ENCODE measurements around the gene THSD7A. TPM values are rescaled to one million over a fixed set of nuclear protein-coding genes. Genes with fewer than 3 reads are reported as not detected.

THSD7A gene
- total and polyA plus RNA-seq, 8 donors = 3.7 to 20.8 (median 17.8) TPM

DNA sequence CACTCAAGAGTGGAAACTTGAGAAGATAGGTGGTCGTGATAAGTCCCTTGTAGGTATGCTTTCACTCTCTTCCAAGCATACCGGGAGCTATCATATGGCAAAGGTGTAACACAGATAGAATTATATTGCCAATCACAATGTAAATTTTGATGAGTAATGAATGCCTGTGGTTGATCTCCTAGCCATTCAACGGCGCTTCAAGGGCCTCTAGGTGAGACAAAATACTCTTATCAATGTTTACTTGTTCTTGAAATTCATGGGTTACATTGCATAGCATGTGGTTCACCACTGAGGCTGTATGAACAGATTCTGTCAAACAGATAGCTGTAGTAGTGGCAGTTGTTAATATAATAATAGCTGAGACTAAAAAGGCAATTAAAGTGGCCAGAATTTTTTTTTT, 82.4 kb downstream of the THSD7A start:
- no peaks in the 10 kb centered on the region for H3K27me3 ChIP-seq
- ATAC-seq (peak; percentile 90), DNase-seq (no peak)
- TF ChIP-seq, protein P1, sequence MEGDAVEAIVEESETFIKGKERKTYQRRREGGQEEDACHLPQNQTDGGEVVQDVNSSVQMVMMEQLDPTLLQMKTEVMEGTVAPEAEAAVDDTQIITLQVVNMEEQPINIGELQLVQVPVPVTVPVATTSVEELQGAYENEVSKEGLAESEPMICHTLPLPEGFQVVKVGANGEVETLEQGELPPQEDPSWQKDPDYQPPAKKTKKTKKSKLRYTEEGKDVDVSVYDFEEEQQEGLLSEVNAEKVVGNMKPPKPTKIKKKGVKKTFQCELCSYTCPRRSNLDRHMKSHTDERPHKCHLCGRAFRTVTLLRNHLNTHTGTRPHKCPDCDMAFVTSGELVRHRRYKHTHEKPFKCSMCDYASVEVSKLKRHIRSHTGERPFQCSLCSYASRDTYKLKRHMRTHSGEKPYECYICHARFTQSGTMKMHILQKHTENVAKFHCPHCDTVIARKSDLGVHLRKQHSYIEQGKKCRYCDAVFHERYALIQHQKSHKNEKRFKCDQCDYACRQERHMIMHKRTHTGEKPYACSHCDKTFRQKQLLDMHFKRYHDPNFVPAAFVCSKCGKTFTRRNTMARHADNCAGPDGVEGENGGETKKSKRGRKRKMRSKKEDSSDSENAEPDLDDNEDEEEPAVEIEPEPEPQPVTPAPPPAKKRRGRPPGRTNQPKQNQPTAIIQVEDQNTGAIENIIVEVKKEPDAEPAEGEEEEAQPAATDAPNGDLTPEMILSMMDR (IDR thresholded peaks at IDR 0.05) = no peak
- no peaks in the 10 kb centered on the region for H3K36me3 ChIP-seq
- no peak overlapping the region for H3K4me3 ChIP-seq
- intact Hi-C loops (cut with DNase I) = no loop called here
- peaks cover 0 to 3% of the 10 kb centered on the region in 2 donors for H3K9me3 ChIP-seq
- H3K27ac ChIP-seq = no peak overlapping the region
- no peaks in the 10 kb centered on the region for H3K4me1 ChIP-seq

DNA sequence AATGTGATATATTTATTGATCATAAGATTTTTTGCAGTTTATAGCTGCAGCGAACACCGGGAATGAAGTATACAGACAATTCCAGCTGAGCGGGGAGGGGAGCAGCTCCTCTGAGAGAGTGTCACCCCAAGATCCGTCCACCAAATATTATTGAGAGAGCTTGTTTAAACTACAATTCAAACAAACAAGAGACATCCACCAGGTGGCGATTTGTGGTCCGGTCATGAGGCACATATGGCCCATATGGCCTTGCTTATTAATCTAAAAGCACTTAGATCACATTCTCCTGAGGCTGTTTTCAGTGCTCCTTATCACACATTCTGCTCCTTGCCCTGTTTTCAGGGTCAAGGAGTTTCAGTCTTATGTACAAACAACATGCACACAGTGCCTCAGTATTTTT, 83.1 kb downstream of the THSD7A start:
- Histone ChIP-seq H3K4me1 (no peaks in the 10 kb centered on the region), H3K4me3 (no peak overlapping the region), H3K27ac (no peak overlapping the region), H3K27me3 (no peaks in the 10 kb centered on the region), H3K36me3 (no peaks in the 10 kb centered on the region), H3K9me3 (peaks cover 0 to 3% of the 10 kb centered on the region in 2 donors)
- TF ChIP-seq, protein P1 (IDR thresholded peaks at IDR 0.05) = no peak
- intact Hi-C loops (cut with DNase I) = no loop called here
- ATAC-seq = no peak
- DNase-seq = no peak

DNA sequence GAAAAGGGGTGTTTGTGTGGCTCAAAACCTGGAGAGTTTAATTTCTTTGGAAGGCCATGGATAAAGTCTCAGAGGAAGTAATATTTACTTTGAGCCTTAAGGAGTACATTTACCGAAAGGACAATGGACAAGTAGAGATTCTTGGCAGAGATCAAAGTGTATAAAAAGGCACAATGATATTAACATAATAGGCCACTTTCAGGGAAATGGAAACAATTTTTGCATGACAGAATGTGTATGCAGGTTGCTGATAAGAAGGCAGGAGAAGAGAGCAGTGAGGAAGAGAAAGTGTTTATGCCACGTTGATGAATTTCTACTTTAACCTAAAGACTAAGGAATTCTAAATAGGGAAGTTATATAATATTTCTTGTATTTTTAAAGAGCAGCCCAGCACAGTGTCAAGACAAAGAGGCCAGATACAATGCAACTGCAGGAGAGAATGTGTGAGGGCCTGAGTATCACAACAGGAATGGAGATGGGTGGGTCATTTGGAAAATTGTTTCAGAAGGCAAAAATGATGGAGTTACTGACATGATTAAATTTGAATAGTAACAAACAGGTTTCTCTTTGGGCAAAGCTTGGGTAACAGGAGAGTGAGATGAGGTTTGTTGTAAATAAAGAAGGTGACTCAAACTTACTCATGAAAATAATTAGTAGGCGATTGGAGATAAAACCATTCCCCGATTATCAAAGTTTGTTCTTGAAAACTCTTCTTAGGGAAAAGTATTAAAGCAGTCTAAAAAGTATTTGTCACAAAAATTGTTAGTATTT, 84.1 kb downstream of the THSD7A start:
- Histone ChIP-seq H3K27me3 (no peaks in the 10 kb centered on the region), H3K4me1 (no peaks in the 10 kb centered on the region), H3K27ac (no peak overlapping the region), H3K9me3 (peaks cover 0 to 3% of the 10 kb centered on the region in 2 donors), H3K36me3 (no peaks in the 10 kb centered on the region), H3K4me3 (no peak overlapping the region)
- TF ChIP-seq, protein P1 (IDR thresholded peaks at IDR 0.05) = no peak
- intact Hi-C loops (cut with DNase I) = no loop called here
- DNase-seq (no peak), ATAC-seq (no peak)

DNA sequence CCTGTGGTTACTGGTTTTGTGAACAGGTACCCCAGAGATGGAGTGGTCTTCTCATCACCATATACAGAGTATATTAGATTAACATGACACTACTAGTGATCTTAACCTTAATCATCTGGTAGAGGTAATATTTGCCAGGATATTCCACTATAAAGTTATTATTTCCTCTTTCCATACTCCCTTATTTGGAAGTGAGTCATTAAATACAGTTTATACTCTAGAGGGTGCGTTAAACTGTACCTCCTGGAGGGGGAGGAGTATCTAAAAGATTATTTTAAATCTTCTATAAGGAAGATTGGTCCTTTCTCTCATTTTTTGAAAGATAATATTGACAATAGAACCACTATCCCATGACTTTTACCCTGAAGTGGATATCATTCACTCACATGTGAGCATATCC, 85.4 kb downstream of the THSD7A start:
- DNase-seq = no peak
- TF ChIP-seq, protein P1 (IDR thresholded peaks at IDR 0.05) = no peak

DNA sequence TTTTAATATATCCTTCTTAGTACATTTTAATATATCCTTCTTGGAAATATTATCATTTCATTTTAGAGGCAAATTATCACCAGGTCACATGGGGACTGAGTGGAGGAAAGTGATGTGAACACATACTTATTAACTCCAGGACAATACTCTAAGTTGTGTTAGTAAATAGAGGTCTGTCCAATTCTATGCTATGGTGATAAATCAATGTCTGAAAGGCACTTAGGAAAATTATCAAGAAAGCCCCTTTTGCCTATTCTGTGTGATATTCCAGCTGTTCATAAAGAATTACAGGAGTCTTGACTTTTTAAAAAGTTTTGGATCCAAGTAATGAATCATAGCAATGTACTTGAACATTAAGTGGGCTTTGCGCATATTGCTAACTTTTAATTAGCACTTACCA, 88.5 kb downstream of the THSD7A start:
- TF ChIP-seq, protein P1 (IDR thresholded peaks at IDR 0.05) = no peak
- DNase-seq = no peak
- Histone ChIP-seq H3K27me3 (no peaks in the 10 kb centered on the region), H3K9me3 (peaks cover 0 to 3% of the 10 kb centered on the region in 2 donors), H3K4me1 (no peaks in the 10 kb centered on the region), H3K36me3 (no peaks in the 10 kb centered on the region), H3K4me3 (no peak overlapping the region), H3K27ac (no peak overlapping the region)
- intact Hi-C loops (cut with DNase I) = no loop called here
- ATAC-seq = no peak

More for the DNA sequence above, 85.4 kb downstream of the THSD7A start:
- no peak overlapping the region for H3K4me3 ChIP-seq
- no peak overlapping the region for H3K27ac ChIP-seq
- intact Hi-C loops (cut with DNase I) = no loop called here
- no peaks in the 10 kb centered on the region for H3K4me1 ChIP-seq
- H3K36me3 ChIP-seq = no peaks in the 10 kb centered on the region
- no peak for ATAC-seq
- peaks cover 0 to 3% of the 10 kb centered on the region in 2 donors for H3K9me3 ChIP-seq
- H3K27me3 ChIP-seq = no peaks in the 10 kb centered on the region
